IPS-NIHi11 (cell line): ENCODE results near the gene HAUS8.
"Not testable (repeated sequence)": the region's sequence is repeated elsewhere in the genome, so short reads cannot be mapped to it uniquely, and the experiment has no call there.

Experiments
- DNase-seq: peaks from one replicate; pipeline ENCODE4 v3.0.0; 2012; ENCODE audit warnings: mixed read lengths, low spot score

HAUS8 gene

GRCh38 chr19:17101686-17102628 lies 26.7 kb upstream of the HAUS8 start:
- no peak for DNase-seq

GRCh38 chr19:17098326-17098725 lies 23.1 kb upstream of the HAUS8 start:
- no peak for DNase-seq

DNA sequence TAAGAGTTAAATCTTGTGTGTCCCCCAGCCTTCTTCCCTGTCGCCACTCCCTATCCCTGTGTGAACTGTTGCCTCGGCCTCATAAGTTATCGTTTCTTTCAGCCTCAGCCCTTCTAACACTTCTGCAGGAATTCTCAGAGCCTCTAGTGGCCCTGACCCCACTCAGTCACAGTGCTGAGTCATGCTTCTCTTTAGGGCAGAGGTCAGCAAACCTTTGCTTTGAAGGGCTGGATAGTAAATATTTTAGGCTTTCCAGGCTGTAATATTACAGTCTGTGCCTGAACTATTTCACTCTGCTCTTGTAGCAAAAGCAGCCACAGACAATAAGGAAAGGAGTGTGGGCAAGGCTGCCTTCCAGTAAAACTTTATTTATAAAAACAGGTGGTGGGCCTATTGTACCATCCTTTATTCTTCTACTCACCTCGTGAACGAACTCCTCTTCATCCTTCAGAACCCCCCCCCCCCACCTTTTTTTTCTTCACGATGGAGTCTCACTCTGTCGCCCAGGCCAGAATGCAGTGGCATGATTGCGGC lies 22.4 kb upstream of the HAUS8 start:
- DNase-seq = no peak

- DNase-seq = no peak
These were observed 20.1 kb upstream of the HAUS8 start for GRCh38 chr19:17095141-17095919.

DNA sequence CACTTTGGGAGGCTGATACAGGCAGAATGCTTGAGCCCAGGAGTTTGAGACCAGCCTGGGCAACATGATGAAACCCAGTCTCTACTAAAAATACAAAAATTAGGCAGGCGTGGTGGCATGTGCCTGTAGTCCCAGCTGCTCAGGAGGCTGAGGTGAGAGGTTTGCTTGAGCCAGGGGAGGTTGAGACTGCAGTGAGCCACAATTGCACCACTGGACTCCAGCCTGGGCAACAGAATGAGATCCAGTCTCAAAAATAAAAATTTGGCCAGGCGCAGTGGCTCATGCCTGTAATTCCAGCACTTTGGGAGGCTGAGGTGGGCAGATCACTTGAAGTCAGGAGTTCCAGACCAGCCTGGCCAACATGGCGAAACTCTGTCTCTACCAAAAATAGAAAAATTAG lies 19.4 kb upstream of the HAUS8 start:
- not testable (repeated sequence) for DNase-seq

- DNase-seq = no peak
These were observed 17.4 kb upstream of the HAUS8 start for GRCh38 chr19:17092696-17093095.

- peak; percentile 53 for DNase-seq
These were observed 16.6 kb upstream of the HAUS8 start for GRCh38 chr19:17091758-17092333.

- DNase-seq = no peak
These were observed 15.3 kb upstream of the HAUS8 start for GRCh38 chr19:17090583-17090982.

GRCh38 chr19:17088552-17088951 lies 13.3 kb upstream of the HAUS8 start:
- no peak for DNase-seq

- no peak for DNase-seq
These were observed 11.6 kb upstream of the HAUS8 start for GRCh38 chr19:17086834-17087233.

DNA sequence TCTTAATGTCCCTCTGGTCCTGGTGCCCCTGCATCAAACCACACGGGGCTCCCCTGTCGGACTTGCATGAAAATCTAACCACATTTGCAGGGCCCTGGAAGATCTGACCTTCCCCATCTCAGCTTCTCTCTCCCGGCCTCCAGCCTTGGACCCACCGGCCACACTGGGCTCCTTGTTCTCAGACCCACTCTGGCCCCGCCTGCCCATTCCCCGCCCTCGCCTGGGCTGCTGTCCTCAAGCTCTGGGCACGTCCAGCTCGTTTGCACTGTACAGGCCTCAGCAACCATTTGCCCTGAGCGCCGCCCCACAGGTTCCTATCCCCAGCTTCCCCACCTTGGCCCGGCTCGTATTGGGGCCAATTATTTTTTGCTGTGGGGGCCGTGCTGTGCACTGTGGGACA lies 10.9 kb upstream of the HAUS8 start:
- no peak for DNase-seq

DNA sequence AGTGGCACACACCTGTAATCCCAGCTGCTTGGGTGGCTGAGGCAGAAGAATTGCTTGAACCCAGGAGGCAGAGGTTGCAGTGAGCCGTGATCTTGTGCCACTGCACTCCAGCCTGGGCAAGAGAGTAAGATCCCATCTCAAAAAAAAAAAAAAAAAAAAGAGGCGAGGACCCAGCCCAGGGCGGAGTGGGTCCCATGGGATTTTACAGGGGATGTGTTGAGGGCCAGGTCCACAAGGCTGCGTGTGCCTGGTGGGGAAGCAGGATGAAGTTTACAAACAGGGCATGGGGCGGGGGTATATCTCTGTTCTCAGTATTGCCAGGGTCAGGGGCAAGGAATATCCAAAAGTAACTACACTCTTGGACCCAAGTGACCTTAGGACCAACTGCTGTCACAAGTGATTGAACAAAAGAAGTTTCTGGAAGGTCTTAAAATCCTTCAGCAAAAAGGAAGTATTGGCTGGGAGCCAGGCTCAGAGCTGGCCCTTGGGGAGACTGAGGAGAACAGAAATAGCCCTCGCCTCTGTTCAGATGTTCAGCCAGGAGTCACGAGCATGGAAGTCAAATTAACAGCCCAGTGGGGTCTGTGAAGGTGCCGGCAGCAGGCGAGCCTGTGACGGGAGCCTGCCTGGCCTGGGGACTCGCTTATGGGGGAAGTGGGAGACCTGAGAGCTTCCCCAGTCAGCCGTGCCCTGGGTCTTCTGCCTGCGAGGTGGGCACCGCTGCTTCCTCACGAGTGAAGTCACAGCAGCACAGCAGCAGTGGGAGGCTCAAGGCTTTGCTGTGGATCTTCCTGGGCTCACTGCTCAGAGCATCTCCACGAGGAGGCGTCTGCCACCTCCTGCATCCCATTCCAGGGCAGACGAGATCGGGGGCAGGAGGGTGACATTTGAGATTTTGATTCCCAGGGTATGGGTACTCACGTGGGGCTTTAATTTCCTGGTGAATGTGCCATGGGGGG lies 6.7 kb upstream of the HAUS8 start:
- no peak for DNase-seq

- no peak for DNase-seq
These were observed 5.2 kb upstream of the HAUS8 start for GRCh38 chr19:17080440-17080801.

GRCh38 chr19:17079710-17080439 lies 4.6 kb upstream of the HAUS8 start:
- no peak for DNase-seq

DNA sequence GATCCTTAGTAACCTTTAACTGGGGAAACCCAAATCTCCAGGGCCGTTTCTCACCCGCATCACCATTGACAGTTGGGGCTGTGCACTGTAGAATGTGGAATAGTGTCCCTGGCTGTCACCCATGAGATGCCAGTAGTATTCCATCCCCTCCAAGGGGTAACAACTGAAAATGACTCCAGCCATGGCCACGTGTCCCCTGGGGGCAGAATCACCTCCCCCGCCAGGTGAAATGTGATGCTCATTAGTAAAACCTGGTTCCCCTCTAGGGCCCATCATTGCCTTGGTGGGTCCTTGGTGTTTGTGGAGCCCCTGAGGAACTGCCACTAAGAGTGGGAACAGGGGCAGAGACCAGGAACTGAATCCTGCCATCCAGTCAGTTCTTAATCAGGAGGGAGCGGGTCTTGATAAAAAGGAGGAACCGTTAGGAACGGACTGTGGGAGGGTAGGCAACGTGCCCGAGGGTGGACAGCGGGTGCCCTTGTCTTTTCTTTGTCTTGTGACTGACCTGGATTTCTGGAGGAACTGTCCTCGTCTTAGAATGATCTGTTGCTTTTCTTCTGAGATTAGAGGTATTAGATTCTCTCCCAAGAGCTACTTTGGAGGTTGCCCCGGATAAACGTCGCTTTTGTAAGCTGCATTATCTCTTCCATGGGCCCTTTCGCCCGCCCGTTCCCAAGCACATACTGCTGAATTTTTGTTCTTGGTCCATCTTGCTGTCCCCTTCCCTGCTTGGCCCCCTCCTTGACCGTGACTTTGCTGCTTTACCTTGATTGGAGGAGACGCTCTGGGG lies 3.9 kb upstream of the HAUS8 start:
- no peak for DNase-seq

GRCh38 chr19:17078036-17078919 lies 3.0 kb upstream of the HAUS8 start:
- DNase-seq = no peak

DNA sequence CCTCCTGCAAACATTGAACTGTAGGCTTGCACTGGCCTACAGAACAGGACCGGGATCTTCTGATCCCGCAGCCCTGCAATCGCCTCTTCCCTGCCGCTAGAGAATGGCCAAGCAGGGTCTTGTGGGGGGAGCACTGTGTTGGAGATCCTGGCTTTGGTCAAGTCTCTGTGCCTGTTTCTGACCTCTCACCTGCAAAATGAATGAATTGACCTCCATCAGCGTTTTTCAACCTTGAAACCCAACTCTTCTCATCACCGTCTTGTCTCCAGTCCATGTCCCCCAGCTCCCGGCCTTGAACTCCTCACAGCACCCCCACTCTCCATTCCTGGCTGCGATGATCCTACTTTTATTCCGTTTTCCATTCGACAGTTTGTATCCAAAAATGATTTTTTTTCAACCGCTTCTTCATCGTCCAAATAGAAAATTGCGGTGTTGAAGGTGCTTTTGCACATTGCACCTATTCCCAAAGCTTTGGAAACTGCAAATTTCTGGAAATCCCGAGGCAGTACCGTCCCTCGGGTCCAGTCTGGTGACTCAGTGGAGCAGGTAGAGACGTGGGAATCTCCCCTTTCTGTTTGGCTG lies 2.3 kb upstream of the HAUS8 start:
- no peak for DNase-seq

GRCh38 chr19:17076543-17076991 lies 1.3 kb upstream of the HAUS8 start:
- no peak for DNase-seq
